ENCODE measurements around the gene CYP26A1. TPM values are rescaled to one million over a fixed set of nuclear protein-coding genes. Genes with fewer than 3 reads are reported as not detected.

Gene CYP26A1
- polyA plus RNA-seq (ENCODE audit: insufficient read length), result not detected

- no peak for DNase-seq
Measured at GRCh38 chr10:93073539-93074146, at the start of gene CYP26A1. Gene CYP26A1 (plus strand): TSS chr10:93073893. CDS start chr10:93073935, 42 bp downstream.

DNA sequence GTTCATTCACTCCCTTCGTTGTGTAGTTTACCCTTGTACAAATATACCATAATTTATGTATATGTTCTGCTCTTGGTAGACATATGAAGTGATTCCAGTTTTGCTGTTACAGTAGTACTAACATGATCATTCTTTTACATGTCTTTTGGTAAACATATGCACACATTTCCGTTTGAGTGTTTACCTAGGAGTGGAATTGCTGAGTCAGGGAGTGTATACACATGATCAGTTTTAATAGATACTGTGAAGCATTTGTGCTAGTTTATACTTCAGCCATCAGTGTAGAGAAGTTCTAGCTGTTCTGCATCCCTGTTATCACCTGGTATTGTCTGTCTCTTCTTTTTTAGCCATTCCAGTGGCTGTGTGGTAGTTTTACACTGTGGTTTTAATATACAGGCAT is 47.6 kb upstream of the CYP26A1 start:
- no peak for DNase-seq

DNA sequence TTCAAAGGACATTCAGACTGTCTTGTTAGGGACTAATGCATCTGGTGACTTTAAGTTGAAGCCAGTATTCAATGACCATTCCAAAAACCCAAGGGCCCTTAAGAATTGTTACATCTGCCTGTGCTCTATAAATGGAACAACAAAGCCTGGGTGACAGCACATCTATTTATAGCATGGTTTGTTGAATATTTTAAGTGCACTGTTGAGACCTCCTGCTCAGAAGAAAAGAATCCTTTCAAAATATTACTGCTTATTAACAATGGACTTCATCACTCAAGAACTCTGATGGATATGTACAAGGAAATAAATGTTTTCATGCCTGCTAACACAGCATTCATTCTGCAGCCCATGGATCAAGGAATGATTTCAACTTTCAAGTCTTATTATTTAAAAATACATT is 46.2 kb upstream of the CYP26A1 start:
- DNase-seq, result no peak

- no peak for DNase-seq
Measured at GRCh38 chr10:93028883-93029282, 44.8 kb upstream of the CYP26A1 start.

DNA sequence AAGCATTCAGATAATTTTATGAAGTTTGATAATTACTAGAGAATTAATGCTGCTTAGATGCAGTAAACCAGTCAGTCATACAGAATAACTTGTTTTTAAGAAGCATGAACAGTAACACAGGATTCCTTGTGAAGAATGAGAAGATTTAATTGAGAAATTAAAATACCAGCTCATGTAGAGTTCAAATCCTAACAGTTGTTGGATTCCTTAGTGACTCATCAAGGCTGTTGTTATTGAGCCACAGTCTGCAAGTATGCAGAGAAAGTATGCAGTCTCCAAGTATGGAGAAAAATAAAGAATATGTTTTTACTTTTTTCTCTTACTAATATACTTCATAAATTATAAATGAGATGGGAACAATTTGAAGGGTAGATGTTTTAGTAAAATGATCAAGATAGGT is 43.3 kb upstream of the CYP26A1 start:
- no peak for DNase-seq

DNA sequence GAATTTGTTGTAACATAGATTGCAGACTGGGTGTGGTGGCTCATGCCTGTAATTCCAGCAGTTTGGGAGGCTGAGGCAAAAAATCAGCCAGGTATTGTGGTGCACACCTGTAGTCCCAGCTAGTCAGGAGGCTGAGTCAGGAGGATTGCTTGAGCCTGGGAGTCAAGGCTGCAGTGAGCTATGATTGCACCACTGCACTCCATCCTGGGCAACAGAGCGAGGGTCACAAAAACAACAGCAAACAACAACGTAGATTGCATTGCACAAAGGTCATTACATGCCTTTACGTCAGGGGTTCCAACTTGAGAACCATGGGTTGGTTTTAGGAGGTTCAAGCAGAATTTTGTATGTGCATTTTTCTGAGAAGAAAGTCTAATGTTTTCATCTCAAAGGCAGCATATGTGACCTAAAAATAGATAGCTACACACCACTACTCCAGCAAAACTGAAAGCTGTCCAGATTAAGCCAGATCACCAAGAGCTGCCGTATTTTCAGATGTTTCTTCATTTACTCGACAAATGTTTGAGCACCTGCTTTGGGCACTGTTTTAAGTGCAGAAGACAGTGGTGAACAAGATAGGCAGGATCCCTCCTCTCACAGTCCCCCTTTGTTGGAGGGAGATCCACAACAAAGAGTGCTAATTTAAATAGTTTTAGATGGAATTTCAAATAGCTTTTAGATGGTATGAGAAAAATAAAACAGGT is 41.4 kb upstream of the CYP26A1 start:
- no peak for DNase-seq

DNA sequence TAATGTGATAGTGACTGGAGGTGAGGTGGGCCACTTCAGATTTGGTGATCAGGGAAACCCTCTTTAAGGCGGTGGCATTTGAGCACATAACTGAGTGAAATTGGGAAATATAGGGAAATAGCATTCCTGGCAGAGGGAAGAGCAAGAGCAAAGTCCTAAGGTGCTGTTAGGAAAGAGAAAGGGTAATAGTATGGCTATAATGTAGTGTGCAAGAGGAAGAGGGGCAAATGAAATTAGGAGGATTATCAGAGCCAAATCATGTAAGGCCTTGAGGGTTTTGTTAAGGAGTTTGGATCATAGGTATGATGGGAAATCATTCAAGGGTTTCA is 40.9 kb upstream of the CYP26A1 start:
- DNase-seq, result no peak

GRCh38 chr10:93034426-93034825 is 39.3 kb upstream of the CYP26A1 start:
- no peak for DNase-seq

DNA sequence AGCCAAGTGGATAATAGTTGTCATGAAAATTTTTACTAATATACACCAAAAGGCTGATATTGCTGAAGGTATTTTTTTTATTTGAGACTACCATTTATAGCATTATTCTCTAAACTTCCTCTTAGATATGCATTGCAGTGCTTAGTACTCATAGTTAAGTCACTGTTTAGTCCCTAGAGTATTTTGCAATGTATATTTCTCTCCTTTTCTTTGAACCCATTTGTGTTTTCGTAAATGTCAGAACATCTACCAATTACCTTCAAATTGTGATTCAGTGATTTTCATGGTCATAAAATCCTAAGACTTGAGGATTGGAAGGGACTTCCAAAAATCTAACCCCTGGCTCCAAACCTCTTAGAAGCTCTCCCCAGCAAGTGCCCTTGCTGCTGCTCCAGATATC is 34.6 kb upstream of the CYP26A1 start:
- DNase-seq, result no peak

- no peak for DNase-seq
Measured at GRCh38 chr10:93039721-93040120, 34.0 kb upstream of the CYP26A1 start.

DNA sequence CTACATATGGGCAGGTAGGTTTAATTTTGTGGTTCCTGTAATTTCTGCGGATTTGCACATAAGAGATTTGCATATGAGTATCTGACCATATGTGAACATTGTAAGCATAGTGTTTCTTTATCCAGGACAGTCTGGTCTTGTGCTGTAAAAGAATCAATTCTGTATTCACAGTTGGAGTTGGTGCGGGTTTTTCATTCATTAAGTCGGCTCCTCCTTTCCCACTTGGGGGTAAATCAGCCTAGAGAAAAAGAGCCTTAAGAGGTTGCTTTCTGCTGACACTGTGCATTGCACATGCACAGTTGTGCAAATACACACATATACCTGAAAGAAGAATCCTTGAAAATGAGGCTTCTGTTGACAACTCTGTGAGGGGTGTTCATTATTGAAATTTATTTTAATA is 19.2 kb upstream of the CYP26A1 start:
- no peak for DNase-seq

- no peak for DNase-seq
Measured at GRCh38 chr10:93058139-93058538, 15.6 kb upstream of the CYP26A1 start.

DNA sequence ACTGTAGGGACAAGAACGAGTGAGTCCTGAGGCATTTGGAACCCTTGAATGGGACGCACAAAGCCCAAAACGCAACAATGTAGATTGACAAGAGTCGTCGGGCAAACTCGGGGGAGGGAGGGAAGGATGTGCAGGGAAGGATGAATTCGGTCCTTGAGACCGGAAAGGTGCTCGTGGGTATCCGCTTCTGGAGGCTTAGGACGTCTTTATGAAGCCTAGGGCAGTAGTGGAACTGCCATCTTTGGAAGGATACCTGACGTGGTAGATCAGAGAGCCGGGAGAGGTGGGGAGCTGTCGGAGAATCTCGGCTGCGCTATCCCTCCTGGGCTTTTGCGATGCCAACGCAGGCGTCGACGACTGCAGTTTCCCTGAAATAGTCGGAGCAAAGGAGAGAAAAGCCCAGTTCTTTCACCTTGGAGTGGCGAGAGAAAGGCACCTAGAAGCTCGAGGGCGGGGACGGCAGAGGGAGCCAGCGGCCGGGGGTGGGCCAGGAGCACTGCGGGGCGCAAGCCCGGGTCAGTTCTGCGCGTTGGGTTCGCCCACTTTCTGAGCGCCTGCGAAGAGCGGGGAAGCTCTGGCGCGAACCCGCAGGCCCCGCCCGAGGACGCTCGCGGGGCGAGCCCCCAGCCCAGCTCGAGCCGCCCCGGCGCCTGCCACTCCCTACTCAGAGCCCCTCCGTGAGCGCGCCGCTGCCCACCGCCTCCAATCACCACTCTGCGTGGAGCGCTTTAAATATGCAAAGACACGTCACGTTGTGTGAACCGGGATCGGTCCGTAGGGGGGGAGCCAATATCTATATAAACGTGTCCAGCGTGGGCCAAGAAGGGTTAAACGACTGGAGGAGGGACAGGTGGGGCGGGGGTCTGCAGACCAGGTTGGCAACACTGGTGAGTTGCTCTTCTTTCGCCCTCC is 13.5 kb upstream of the CYP26A1 start, which contains the start of gene CYP26C1:
Gene CYP26C1 (plus strand): TSS at position 824 of the 912 bp plus-strand sequence. CDS start 466 bp downstream, outside the sequence.
- DNase-seq, result no peak

DNA sequence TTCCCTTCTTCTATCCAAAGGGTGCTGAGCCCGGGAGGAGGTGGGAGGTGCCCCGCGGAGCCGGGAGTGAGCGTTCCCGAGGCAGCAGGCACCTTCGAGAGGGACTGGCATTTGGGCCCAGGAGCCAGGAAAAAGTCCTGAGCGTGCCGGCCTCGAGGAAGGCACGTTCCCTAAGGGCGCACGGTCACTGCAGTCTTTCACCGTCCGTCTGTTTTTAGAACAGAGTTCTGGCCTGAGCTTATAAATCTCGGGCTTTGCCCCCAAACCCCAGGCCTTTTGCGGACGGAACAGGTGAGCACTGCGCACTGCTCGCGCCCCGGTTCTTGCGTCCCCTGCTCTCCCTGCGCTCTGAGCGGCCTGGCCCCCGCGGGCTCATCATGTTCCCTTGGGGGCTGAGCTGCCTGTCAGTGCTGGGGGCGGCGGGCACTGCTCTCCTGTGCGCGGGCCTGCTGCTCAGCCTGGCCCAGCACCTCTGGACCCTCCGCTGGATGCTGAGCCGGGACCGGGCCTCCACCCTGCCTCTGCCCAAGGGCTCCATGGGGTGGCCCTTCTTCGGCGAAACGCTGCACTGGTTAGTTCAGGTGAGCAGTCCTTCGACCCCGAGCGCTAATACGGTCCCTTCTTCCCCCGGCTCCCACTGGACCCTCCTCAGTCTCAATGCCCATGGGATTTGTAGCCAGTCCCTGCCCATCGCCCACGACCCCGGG is 12.7 kb upstream of the CYP26A1 start:
- DNase-seq, result no peak

DNA sequence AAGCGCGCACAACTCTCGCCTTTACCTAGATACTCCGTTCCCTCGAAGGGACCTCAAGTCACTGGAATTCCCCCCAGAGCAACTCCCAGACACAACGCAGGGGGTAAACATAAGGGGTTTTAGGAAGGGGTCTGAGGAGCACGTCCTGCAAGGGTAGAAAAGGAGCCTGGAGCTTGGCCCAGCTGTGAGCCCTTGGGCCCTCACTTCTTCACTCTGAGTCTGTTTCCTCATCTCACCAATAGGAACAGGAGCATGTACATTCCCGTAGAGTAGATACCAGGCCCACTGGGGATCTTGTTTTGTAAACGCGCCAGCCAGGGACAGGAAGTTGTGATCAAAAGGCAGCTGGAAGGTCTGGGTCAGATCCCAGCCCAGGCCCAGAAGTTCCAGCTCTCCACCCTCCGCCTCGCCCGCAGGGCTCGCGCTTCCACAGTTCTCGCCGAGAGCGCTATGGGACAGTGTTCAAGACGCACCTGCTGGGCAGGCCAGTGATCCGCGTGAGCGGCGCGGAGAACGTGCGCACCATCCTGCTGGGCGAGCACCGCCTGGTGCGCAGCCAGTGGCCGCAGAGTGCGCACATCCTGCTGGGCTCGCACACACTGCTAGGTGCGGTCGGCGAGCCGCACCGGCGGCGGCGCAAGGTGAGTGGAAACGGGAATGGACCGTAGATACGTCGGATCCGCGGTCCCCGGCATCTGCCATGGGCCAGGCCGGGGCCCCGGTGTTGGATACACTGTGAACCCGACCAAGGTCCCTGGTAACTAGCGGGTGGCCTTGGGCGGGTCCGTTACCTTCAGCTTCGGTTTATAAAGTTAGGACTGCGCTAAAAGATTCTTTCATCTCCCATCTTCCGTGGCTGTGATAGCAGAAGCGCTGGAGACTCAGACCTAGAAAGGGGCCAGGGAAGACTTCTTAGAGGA is 11.8 kb upstream of the CYP26A1 start:
- DNase-seq, result no peak

DNA sequence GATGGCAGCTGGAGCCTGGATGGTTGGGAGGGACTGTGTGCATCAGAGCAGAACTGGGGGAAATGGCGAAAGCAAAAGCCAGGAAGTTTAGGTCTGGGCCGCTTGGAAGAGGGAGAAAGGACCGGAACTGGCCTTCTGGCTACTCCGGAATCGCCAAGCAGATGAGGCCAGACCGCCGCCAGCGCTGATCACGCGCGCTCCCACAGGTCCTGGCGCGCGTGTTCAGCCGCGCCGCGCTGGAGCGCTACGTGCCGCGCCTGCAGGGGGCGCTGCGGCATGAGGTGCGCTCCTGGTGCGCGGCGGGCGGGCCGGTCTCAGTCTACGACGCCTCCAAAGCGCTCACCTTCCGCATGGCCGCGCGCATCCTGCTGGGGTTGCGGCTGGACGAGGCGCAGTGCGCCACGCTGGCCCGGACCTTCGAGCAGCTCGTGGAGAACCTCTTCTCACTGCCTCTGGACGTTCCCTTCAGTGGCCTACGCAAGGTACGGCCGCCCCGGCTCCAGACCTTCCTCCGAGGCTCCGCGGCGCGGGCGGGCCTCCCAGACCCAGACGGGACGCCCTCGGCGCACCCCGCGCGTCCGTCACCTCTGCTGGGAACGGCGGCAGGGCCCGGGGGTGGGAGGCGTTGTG is 11.1 kb upstream of the CYP26A1 start:
- peak; percentile 46 for DNase-seq

DNA sequence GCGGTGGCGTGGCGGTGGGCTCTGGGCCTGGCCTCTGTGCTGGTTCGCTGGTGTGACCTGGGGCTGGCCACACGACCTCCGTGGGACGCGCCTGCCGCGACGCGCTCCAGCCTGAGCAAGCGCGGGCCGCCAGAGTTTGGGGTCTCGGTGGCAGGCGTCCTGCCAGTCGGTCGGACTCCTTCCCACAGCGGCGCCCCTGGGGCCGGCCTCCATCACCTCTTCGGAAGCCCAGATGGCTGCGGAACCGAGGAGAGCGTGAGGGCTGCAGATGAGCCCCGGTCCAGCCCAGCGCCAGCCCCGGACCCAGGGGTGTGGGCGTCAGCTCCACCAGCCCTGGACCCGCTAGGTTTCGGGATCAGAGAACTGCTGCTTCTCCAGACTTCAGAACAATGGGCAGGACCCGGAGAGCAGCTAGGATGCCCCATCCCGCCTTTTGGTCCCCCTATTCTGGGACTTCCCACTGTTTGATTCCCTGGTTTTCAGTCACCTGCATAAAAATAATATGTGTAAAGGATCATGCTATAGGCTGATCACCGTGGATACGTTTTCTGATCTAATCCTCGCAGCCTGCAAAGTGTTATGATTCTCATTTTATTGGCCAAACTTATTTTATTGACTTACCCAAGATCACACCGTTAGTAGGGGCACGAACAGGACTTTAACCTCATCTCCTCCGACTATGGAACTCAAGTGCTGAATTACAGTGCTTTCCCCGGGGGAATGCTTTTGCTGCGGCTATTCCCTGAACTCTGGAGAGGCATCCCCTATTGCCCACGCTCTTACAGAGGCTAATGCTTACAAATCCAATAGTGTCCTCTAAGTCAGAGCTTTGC is 10.3 kb upstream of the CYP26A1 start:
- DNase-seq, result no peak

DNA sequence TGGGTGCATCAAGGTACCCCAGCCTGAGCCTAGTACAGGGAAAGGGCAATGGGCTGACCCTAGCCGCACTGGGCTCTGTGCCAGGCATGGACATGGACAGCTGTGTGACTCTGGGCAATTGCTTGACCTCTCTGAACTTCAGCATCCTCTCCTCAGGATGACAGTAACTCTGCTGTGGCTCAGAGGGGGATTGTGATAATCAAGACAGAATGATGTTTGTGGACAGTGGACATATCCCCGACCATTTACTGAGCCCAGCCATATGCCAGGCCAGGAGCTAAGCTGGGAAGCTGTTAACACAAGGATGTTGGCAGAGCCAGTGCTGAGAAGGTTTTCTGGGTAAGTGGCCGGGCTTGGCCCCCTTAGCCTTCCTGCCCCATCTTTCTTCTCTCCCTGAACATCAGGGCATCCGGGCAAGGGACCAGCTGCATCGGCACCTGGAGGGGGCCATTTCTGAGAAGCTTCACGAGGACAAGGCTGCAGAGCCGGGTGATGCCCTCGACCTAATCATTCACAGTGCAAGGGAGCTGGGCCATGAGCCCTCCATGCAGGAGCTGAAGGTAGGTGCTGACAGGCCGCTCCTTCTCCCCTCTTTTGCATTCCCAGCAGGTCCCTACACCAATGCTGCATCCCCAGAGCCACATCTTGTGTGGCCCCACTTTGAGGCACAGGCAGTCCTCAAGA is 9.6 kb upstream of the CYP26A1 start:
- no peak for DNase-seq

DNA sequence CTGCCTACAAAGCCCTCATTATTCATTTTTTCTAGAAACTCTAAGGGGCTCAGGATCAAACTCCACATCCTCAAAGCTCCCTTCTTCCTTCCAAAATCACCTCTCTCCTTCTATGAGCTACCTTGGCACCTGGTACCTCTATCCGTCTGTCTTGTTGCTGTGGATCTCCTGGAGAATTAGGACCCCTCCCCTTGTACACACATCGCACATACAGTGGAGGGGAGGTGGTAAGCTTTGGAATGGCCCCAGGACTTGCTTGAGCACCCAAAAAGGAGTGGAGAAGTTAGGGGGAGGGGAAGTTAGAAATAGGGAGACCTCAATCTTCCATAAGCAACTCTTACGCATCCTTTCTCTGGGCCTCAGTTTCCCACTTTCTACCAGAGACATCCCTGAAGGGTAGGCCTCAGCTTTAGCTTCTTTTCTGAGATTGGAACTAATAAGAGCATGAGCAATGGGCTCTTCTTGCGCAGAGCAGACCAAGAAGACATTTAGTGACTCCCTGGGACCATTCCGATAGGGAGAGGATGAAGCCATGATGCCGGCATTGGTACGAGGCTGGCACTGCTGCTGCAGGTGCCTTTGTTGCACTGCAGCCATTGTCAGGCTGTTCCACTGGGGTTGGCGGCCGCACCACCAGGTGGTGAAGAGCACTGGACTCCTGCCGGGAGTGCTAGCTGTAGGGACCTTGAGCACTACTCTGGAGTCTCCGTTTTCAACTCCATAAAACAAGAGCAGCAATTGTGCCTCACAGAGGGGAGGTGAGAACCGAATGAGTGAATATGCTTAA is 8.6 kb upstream of the CYP26A1 start:
- DNase-seq, result no peak

All from hindlimb muscle (tissue), 1 donor.